ENCODE data around the gene TPCN2.

TPCN2 gene

DNA sequence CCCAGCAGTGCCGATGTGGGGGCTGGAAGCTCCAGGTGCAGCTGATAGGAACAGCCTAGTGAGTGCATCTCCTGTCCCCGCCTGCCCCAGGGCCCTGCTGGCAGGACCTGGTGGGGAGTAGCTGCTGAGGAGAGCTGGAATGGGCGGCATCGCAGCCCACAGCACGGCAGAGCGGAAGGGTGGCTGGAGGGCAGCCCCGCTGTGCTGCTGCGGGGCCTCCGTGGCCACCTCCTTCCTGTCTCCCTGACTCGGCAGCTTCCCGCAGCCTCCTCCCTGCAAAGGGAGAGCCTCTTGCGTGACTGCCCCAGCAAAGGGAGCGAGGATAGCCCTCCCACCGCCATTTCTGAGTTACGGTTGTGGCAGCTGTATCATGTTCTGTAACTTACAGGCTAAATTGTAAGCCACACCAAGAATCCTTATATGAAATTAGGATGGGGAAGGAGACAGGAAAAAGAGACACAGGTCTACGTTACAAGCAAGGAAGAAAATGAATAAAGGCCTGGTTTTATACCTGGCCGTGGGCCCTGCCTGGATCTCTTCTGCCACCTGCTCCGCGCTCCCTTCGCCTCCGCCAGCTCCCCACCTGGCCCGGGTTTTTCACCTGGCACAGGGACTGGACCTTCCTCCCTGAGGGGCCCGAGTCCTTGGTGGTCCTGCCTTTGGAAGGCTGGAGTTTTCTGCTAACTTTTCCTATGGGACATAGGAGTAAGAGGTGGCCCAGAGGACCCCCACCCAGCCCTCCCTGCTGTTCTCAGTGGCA, 10.0 kb downstream of the TPCN2 start:
- TF ChIP-seq SIN3A (IDR thresholded peaks at IDR 0.05; ENCODE audit: borderline replicate concordance, insufficient read depth, low read length), result no peak
- no peak for TF ChIP-seq FOXP2 (optimal IDR thresholded peaks at IDR 0.05; ENCODE audit: borderline replicate concordance, extremely low read depth, extremely low read length, insufficient read depth)
- TF ChIP-seq TAF1 (IDR thresholded peaks at IDR 0.05; ENCODE audit: borderline replicate concordance, insufficient read depth, low read length), result no peak
- TF ChIP-seq POLR2AphosphoS5 (IDR thresholded peaks at IDR 0.05; ENCODE audit: low read depth, low read length), result no peak
- no peak for TF ChIP-seq REST (IDR thresholded peaks at IDR 0.05; ENCODE audit: insufficient read depth in 1 of 2, low read depth in 2 of 2, low read length in 2 of 2)

DNA sequence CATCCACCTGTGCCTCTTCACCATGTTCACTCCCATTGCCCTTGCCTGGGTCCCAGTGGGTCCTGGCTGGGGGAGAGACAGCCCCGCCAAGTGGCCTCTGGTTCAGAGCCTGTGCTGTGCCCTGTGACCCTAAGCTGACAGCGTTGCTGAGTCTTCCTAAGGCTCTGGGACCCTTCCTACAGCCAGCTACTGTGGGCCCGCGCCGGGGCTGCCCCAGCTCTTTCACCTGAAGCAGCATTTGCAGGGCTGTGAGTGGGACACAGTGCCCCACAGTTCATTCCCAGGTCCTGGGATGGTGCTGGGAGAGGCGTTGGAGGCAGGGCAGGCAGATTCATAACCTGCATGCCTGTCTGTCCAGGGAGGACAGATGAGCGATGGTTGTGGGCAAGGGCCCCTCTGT, 10.7 kb downstream of the TPCN2 start:
- no peak for TF ChIP-seq TAF1 (IDR thresholded peaks at IDR 0.05; ENCODE audit: borderline replicate concordance, insufficient read depth, low read length)
- no peak for TF ChIP-seq FOXP2 (optimal IDR thresholded peaks at IDR 0.05; ENCODE audit: borderline replicate concordance, extremely low read depth, extremely low read length, insufficient read depth)
- TF ChIP-seq REST (IDR thresholded peaks at IDR 0.05; ENCODE audit: insufficient read depth in 1 of 2, low read depth in 2 of 2, low read length in 2 of 2), result no peak
- TF ChIP-seq SIN3A (IDR thresholded peaks at IDR 0.05; ENCODE audit: borderline replicate concordance, insufficient read depth, low read length), result no peak
- no peak for TF ChIP-seq POLR2AphosphoS5 (IDR thresholded peaks at IDR 0.05; ENCODE audit: low read depth, low read length)

DNA sequence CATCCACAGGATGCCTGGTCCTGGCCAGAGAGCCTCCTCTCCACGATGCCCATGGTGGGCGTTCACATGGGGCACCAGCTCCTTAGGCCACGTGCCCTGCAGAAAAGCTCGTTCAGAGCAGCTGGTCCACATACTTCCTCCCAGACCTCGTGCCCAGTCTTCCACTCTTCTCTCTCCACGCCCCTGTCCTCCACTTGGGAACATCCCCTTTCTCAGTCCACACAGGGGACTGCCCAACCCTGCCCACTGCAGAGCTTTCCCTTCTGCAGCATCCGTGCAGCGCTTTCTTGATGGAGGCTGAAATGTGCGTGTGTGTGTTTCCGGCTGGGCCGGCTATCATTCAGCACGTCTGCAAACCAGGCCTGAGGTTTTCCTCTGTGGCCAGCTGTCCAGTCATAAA, 11.3 kb downstream of the TPCN2 start:
- no peak for TF ChIP-seq TAF1 (IDR thresholded peaks at IDR 0.05; ENCODE audit: borderline replicate concordance, insufficient read depth, low read length)
- TF ChIP-seq FOXP2 (optimal IDR thresholded peaks at IDR 0.05; ENCODE audit: borderline replicate concordance, extremely low read depth, extremely low read length, insufficient read depth), result no peak
- no peak for TF ChIP-seq POLR2AphosphoS5 (IDR thresholded peaks at IDR 0.05; ENCODE audit: low read depth, low read length)
- TF ChIP-seq SIN3A (IDR thresholded peaks at IDR 0.05; ENCODE audit: borderline replicate concordance, insufficient read depth, low read length), result no peak
- no peak for TF ChIP-seq REST (IDR thresholded peaks at IDR 0.05; ENCODE audit: insufficient read depth in 1 of 2, low read depth in 2 of 2, low read length in 2 of 2)

DNA sequence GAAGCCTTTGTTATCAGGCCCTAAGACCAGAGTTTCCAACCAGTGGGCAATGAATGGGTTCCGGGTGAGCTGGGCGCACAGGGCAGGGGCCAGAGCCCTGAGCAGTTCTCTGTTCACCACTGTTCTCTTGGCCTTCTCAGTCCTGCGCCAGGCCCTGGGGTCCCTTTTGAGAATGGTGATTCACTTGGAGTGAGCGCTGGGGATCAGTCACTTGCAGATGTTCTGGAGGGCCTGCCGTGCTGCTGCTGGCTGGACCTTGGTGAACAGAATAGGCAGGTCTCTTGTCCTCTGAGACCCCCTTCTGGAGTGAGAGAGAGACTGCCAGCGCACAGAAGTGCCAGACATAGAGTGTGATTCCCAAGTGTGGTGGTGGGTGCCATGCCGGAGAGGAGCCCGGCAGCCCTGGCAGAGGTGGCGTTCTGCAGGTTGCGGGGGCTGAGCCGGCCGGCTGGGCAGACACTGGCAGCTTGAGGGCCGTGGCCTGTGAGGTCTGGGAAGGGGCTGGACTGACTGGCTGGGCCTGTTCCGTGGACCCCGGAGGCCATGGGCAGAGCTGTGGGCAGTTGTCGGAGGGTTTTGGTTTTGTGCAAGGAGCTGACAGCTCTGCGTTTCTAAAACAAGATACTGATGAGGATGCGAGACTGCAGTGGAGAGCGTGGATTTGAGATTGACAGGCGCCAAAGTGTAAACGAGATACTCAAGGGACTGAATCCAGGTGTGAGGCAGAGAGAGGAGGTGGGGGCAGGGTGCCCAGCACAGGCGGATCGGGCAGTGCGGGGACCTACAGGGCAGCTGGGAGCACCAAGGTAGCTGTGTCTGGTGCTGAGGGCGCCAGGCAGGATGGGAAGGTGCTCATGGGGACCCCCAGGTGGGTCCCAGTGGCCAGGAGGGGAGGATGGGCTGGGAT, 12.3 kb downstream of the TPCN2 start:
- TF ChIP-seq SIN3A (IDR thresholded peaks at IDR 0.05; ENCODE audit: borderline replicate concordance, insufficient read depth, low read length) (no peak), REST (IDR thresholded peaks at IDR 0.05; ENCODE audit: insufficient read depth in 1 of 2, low read depth in 2 of 2, low read length in 2 of 2) (no peak), POLR2AphosphoS5 (IDR thresholded peaks at IDR 0.05; ENCODE audit: low read depth, low read length) (no peak), FOXP2 (optimal IDR thresholded peaks at IDR 0.05; ENCODE audit: borderline replicate concordance, extremely low read depth, extremely low read length, insufficient read depth) (no peak), TAF1 (IDR thresholded peaks at IDR 0.05; ENCODE audit: borderline replicate concordance, insufficient read depth, low read length) (no peak)

Data from PFSK-1 (cell line).